Fibroblast of lung (primary cell): ENCODE data around the gene FBXO30.

ENCODE experiments used
- CTCF ChIP-seq, 2 donors: IDR thresholded peaks in 1 of 2; conservative IDR thresholded peaks in 1 of 2; 1 replicate in 1 of 2; 2 replicates in 1 of 2; pipeline ENCODE4 v1.5.1; 2011 to 2012; ENCODE audit warnings: low read length in 2 of 2, control low read depth in 1 of 2, inconsistent platforms in 1 of 2, low read depth in 1 of 2, mild to moderate bottlenecking in 1 of 2
- EZH2 ChIP-seq: IDR thresholded peaks from 2 replicates; pipeline ENCODE4 v1.5.1; 2012; ENCODE audit warnings: low read length, control low read depth, mild to moderate bottlenecking; ENCODE audit errors: missing control alignments

- TF ChIP-seq EZH2 (no peak), CTCF (conservative IDR thresholded peaks at IDR 0.05 in 1 of 2, IDR thresholded peaks at IDR 0.05 in 1 of 2; ENCODE audit: low read depth in 1 of 2, low read length in 2 of 2) (no peak)
These were observed 53.0 kb downstream of the FBXO30 start for GRCh38 chr6:145761584-145761983.
